Measurements from ENCODE around the gene POLR3E. TPM values are rescaled to one million over a fixed set of nuclear protein-coding genes. Genes with fewer than 3 reads are reported as not detected.

POLR3E gene
- total RNA-seq, 1 experiment from 2014 or later: 54.6 TPM

- peaks cover 11% of the 10 kb centered on the region for H3K36me3 ChIP-seq (ENCODE audit: insufficient read depth, low read length)
Measured at GRCh38 chr16:22322741-22323140, 25.5 kb downstream of the POLR3E start.

GRCh38 chr16:22323173-22323958 is 26.2 kb downstream of the POLR3E start:
- peaks cover 21% of the 10 kb centered on the region for H4K20me1 ChIP-seq (ENCODE audit: insufficient read depth, low read depth, low read length)
- no peak overlapping the region for H3K4me3 ChIP-seq (ENCODE audit: low read length)

More at GRCh38 chr16:22322741-22323140, 25.5 kb downstream of the POLR3E start:
- Histone ChIP-seq H3K9me2 (replicated peaks; ENCODE audit: insufficient read depth, low read length) (no peaks in the 10 kb centered on the region), H3K4me3 (ENCODE audit: low read length) (no peak overlapping the region), H3K27ac (ENCODE audit: low read length) (no peak overlapping the region), H2AFZ (ENCODE audit: low read length) (no peak overlapping the region), H3K4me1 (ENCODE audit: low read length) (no peaks in the 10 kb centered on the region), H3K4me2 (ENCODE audit: low read depth, low read length, poor library complexity, severe bottlenecking) (no peak overlapping the region), H3K9me3 (ENCODE audit: low read length) (no peaks in the 10 kb centered on the region), H3K79me2 (ENCODE audit: low read length) (peaks cover 24% of the 10 kb centered on the region), H3K9ac (ENCODE audit: low read length) (no peak overlapping the region), H4K20me1 (ENCODE audit: insufficient read depth, low read depth, low read length) (peaks cover 19% of the 10 kb centered on the region), H3K27me3 (ENCODE audit: low read length) (no peaks in the 10 kb centered on the region)
- no peak for DNase-seq

GRCh38 chr16:22323959-22324786 is 27.0 kb downstream of the POLR3E start:
- H3K9ac ChIP-seq (ENCODE audit: low read length): no peak overlapping the region
- H2AFZ ChIP-seq (ENCODE audit: low read length): no peak overlapping the region
- DNase-seq: no peak
- H3K4me2 ChIP-seq (ENCODE audit: low read depth, low read length, poor library complexity, severe bottlenecking): no peak overlapping the region
- peaks cover 21% of the 10 kb centered on the region for H4K20me1 ChIP-seq (ENCODE audit: insufficient read depth, low read depth, low read length)
- H3K4me1 ChIP-seq (ENCODE audit: low read length): no peaks in the 10 kb centered on the region
- H3K79me2 ChIP-seq (ENCODE audit: low read length): peaks cover 24% of the 10 kb centered on the region
- no peaks in the 10 kb centered on the region for H3K9me3 ChIP-seq (ENCODE audit: low read length)
- H3K9me2 ChIP-seq (replicated peaks; ENCODE audit: insufficient read depth, low read length): no peaks in the 10 kb centered on the region
- H3K27me3 ChIP-seq (ENCODE audit: low read length): no peaks in the 10 kb centered on the region
- H3K36me3 ChIP-seq (ENCODE audit: insufficient read depth, low read length): peaks cover 14% of the 10 kb centered on the region
- no peak overlapping the region for H3K27ac ChIP-seq (ENCODE audit: low read length)
- H3K4me3 ChIP-seq (ENCODE audit: low read length): no peak overlapping the region

More at GRCh38 chr16:22323173-22323958, 26.2 kb downstream of the POLR3E start:
- no peaks in the 10 kb centered on the region for H3K4me1 ChIP-seq (ENCODE audit: low read length)
- no peak overlapping the region for H2AFZ ChIP-seq (ENCODE audit: low read length)
- H3K79me2 ChIP-seq (ENCODE audit: low read length): peaks cover 24% of the 10 kb centered on the region
- H3K4me2 ChIP-seq (ENCODE audit: low read depth, low read length, poor library complexity, severe bottlenecking): no peak overlapping the region
- H3K9me3 ChIP-seq (ENCODE audit: low read length): no peaks in the 10 kb centered on the region
- no peaks in the 10 kb centered on the region for H3K27me3 ChIP-seq (ENCODE audit: low read length)
- DNase-seq: no peak
- peaks cover 11% of the 10 kb centered on the region for H3K36me3 ChIP-seq (ENCODE audit: insufficient read depth, low read length)
- no peak overlapping the region for H3K27ac ChIP-seq (ENCODE audit: low read length)
- no peaks in the 10 kb centered on the region for H3K9me2 ChIP-seq (replicated peaks; ENCODE audit: insufficient read depth, low read length)
- no peak overlapping the region for H3K9ac ChIP-seq (ENCODE audit: low read length)

- Histone ChIP-seq H3K9ac (ENCODE audit: low read length) (no peak overlapping the region), H3K4me1 (ENCODE audit: low read length) (no peaks in the 10 kb centered on the region), H3K9me2 (replicated peaks; ENCODE audit: insufficient read depth, low read length) (no peaks in the 10 kb centered on the region), H3K9me3 (ENCODE audit: low read length) (no peaks in the 10 kb centered on the region), H3K79me2 (ENCODE audit: low read length) (peaks cover 24% of the 10 kb centered on the region), H3K4me3 (ENCODE audit: low read length) (no peak overlapping the region), H3K27ac (ENCODE audit: low read length) (no peak overlapping the region), H4K20me1 (ENCODE audit: insufficient read depth, low read depth, low read length) (peaks cover 21% of the 10 kb centered on the region), H3K36me3 (ENCODE audit: insufficient read depth, low read length) (peaks cover 22% of the 10 kb centered on the region), H3K27me3 (ENCODE audit: low read length) (no peaks in the 10 kb centered on the region), H3K4me2 (ENCODE audit: low read depth, low read length, poor library complexity, severe bottlenecking) (no peak overlapping the region), H2AFZ (ENCODE audit: low read length) (no peak overlapping the region)
- no peak for DNase-seq
Measured at GRCh38 chr16:22324787-22325597, 27.8 kb downstream of the POLR3E start.

GRCh38 chr16:22325598-22326368 is 28.6 kb downstream of the POLR3E start:
- Histone ChIP-seq H3K4me2 (ENCODE audit: low read depth, low read length, poor library complexity, severe bottlenecking) (no peak overlapping the region), H3K27me3 (ENCODE audit: low read length) (no peaks in the 10 kb centered on the region), H4K20me1 (ENCODE audit: insufficient read depth, low read depth, low read length) (peaks cover 20% of the 10 kb centered on the region), H3K27ac (ENCODE audit: low read length) (no peak overlapping the region), H3K9ac (ENCODE audit: low read length) (no peak overlapping the region), H3K79me2 (ENCODE audit: low read length) (peaks cover 23% of the 10 kb centered on the region), H3K4me3 (ENCODE audit: low read length) (no peak overlapping the region), H2AFZ (ENCODE audit: low read length) (no peak overlapping the region), H3K36me3 (ENCODE audit: insufficient read depth, low read length) (peaks cover 22% of the 10 kb centered on the region), H3K9me3 (ENCODE audit: low read length) (no peaks in the 10 kb centered on the region), H3K4me1 (ENCODE audit: low read length) (no peaks in the 10 kb centered on the region), H3K9me2 (replicated peaks; ENCODE audit: insufficient read depth, low read length) (no peaks in the 10 kb centered on the region)
- no peak for DNase-seq

- H3K9me3 ChIP-seq (ENCODE audit: low read length): no peaks in the 10 kb centered on the region
- no peak overlapping the region for H3K4me3 ChIP-seq (ENCODE audit: low read length)
- no peak overlapping the region for H2AFZ ChIP-seq (ENCODE audit: low read length)
- H3K27ac ChIP-seq (ENCODE audit: low read length): no peak overlapping the region
- H3K79me2 ChIP-seq (ENCODE audit: low read length): peaks cover 17% of the 10 kb centered on the region
- no peak overlapping the region for H3K4me2 ChIP-seq (ENCODE audit: low read depth, low read length, poor library complexity, severe bottlenecking)
- no peak for DNase-seq
- no peaks in the 10 kb centered on the region for H3K9me2 ChIP-seq (replicated peaks; ENCODE audit: insufficient read depth, low read length)
- H4K20me1 ChIP-seq (ENCODE audit: insufficient read depth, low read depth, low read length): peaks cover 16% of the 10 kb centered on the region
- H3K36me3 ChIP-seq (ENCODE audit: insufficient read depth, low read length): peaks cover 25% of the 10 kb centered on the region
- no peak overlapping the region for H3K9ac ChIP-seq (ENCODE audit: low read length)
- H3K4me1 ChIP-seq (ENCODE audit: low read length): no peaks in the 10 kb centered on the region
- no peaks in the 10 kb centered on the region for H3K27me3 ChIP-seq (ENCODE audit: low read length)
Measured at GRCh38 chr16:22326369-22326652, 29.1 kb downstream of the POLR3E start.

GRCh38 chr16:22326771-22327445 is 29.7 kb downstream of the POLR3E start:
- Histone ChIP-seq H3K79me2 (ENCODE audit: low read length) (peaks cover 11% of the 10 kb centered on the region), H3K4me2 (ENCODE audit: low read depth, low read length, poor library complexity, severe bottlenecking) (no peak overlapping the region), H3K9me3 (ENCODE audit: low read length) (no peaks in the 10 kb centered on the region), H2AFZ (ENCODE audit: low read length) (no peak overlapping the region), H3K36me3 (ENCODE audit: insufficient read depth, low read length) (peaks cover 25% of the 10 kb centered on the region), H3K4me3 (ENCODE audit: low read length) (no peak overlapping the region), H3K4me1 (ENCODE audit: low read length) (no peaks in the 10 kb centered on the region), H4K20me1 (ENCODE audit: insufficient read depth, low read depth, low read length) (peaks cover 11% of the 10 kb centered on the region), H3K27ac (ENCODE audit: low read length) (no peak overlapping the region), H3K27me3 (ENCODE audit: low read length) (no peaks in the 10 kb centered on the region), H3K9ac (ENCODE audit: low read length) (no peak overlapping the region), H3K9me2 (replicated peaks; ENCODE audit: insufficient read depth, low read length) (no peaks in the 10 kb centered on the region)
- DNase-seq: no peak

All from Karpas-422 (cell line).